Measurements from ENCODE around the gene ARSA. TPM values are rescaled to one million over a fixed set of nuclear protein-coding genes. Genes with fewer than 3 reads are reported as not detected.
"Not testable (repeated sequence)": the region's sequence is repeated elsewhere in the genome, so short reads cannot be mapped to it uniquely, and the experiment has no call there.

The ARSA gene
- total RNA-seq, 1 donor from 2014 or later = 11.3 TPM

DNA sequence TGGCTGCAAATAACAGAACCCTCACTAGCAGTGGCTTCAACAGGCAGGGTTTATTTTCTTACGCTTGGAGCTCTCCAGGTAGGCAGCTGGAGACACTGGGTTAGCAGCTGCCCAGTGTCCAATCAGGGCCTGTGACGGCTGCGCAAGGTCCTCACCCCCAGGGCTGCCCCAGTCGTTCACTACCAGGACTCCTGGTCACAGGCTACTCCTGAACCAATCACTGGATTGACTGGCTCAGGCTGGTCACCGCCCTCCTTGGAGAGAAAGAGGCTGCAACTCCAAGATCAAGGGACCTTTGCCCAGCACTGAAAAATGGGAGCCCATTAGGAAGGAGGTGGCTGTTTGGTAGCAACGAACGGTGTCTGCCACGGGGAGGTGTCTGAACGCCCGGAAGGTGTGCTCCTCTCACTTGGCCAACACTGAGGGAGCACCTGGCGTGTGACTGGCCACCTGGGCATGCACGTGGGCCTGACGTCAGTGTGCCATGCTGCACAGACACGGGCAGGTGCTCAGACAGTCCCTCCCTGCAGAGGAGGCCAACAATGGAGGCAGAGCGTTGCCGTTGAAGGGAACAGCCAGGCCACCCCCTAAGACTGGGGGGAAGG lies 5.1 kb downstream of the ARSA start:
- no peak for DNase-seq (ENCODE audit: low read depth in 2 of 2)

DNA sequence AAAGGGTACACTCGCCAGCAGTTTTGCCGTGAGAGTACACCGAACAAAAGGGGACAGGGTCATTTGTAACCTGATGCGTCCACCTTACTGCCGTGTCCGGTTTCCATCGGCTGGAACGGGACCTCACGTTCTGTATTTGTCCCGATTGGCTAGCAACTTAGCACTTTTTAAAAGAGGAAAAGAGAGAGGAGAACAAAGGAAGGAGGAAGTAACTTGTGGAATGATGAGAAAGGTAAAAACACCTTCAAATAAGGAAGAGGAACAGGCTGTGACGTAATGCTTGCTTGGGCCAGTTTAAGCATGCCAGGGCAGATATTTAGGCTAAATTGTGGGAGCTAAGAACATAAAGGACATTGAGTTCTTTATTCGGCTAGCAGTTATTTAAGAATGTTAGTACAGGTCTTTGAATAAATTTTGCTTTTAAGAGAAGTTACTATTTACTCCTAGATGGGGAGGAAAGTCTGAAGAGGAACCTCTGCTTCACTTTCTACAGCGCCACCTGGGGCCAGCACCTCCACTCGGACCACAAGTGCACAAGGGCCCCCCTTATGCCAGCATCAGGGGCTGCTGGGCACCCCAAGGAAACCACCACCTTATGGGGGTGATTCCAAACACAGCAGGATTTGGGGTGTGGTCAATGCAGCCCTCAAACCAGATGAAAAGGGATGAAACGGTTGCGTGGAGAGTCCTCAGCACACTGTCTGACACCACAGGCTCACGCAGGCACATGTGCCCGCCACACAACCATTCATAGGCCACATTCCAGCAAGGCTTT lies 5.8 kb downstream of the ARSA start:
- peak in 1 of 2 donors; percentile 59 for DNase-seq (ENCODE audit: low read depth in 2 of 2)

DNA sequence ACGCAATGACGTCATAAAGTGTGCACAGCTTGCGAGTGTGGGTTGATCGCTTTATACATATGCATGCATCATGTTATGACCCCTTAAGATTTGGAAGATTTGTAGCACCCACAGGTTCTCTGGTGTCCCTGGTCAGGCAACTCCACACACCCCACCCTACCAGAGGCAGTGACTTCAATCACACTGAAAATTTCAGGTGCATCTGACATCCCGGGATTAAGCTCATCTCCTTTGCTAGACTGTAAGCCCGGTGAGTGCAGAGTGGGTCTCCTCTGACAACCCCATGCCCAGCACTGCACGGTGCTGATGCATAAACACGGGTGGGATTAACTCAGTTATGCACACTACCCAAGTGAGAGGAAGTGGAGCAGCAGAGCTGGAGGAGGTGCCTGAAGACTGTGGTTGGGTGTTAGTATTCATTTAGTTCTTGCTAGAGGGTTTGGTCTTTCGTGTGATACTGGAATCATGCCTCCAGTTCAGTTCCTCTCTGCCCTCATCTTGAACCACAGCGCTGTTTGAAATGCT lies 6.5 kb downstream of the ARSA start:
- peak in 1 of 2 donors; percentile 24 for DNase-seq (ENCODE audit: low read depth in 2 of 2)

DNA sequence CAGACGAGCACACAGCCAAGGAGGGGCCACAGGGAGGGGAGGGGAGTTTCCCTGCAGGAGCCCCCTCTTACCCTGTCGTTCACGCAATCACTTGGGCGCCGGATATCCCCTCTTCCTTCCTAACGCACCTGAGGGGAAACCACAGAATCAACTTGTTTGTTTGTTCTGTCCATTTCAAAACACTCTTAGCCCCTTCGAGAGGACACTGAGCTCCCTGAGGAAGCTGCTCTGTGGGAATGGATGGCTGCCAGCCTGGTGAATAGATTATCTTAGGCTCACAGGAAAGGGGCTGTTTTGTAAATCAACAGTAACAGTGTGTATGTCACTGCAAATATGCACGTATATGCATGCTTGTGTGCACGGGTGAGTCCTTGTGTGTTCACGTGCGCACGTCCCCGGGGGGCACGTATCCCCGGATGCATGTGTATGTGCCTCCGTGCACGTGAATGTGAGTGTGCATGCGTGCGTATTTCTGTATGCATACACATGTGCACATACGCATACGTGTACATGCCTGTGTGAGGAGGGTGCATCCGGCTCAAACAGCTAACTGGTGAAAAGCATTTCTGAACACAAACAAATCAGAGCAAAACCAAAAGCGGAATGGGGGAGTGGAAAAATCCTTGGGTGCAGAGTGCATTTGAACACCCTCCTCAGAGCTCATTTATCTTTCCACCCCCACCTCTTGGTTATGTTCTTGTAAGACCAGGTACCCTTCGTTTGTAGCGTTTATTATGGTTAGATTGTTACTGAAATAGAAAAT lies 7.2 kb downstream of the ARSA start:
- peak; percentile 74 to 87 for DNase-seq (ENCODE audit: low read depth in 2 of 2)

DNA sequence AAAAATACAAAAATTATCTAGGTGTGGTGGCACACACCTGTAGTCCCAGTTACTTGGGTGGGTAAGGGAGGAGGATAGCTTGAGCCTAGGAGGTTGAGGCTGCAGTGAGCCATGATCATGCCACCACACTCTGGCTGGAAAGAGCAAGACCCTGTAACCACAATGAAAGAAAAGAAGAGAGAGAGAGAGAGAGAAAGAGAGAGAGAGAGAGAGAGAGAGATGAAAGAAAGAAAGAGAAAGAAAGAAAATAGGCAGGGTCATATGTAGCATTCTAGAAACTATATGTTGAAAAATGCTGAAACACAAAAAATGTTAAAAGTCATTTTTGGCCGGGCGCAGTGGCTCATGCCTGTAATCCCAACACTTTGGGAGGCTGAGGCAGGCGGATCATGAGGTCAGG lies 13.7 kb downstream of the ARSA start:
- DNase-seq (ENCODE audit: low read depth in 2 of 2) = not testable (repeated sequence)

DNA sequence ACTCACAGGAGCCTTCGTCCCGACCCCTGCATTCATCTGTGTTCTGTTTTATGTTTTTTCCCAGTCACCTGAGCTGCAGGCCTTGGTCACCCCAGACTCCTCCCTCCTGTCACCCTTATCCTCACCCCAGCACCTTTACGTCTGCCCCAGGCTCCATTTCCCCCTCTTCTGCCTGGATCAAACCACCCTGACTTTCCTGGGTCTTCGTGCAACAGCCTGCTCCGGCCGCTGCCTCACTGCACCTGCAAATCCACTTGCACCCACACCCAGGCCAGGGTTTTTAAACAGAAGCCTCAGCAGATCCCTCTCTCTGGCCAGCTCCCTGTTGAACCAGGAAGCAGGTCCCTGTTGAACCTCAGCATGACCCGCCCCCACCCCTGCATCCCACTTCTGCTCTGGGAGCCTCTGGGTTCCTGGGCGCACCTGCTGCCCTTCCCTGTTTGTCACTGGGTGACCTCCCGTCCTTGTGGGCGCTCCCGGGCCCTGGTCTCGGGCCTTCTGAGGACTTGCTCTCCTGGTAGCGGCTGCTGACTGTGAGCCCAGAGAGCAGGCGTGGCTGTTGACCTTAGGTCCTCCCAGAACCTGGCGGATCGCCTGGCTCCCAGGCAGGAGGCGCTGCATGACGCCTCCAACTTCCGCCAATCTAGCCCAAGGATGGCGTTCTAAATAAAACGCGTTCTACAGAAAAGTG lies 14.5 kb downstream of the ARSA start:
- DNase-seq (ENCODE audit: low read depth in 2 of 2) = no peak

DNA sequence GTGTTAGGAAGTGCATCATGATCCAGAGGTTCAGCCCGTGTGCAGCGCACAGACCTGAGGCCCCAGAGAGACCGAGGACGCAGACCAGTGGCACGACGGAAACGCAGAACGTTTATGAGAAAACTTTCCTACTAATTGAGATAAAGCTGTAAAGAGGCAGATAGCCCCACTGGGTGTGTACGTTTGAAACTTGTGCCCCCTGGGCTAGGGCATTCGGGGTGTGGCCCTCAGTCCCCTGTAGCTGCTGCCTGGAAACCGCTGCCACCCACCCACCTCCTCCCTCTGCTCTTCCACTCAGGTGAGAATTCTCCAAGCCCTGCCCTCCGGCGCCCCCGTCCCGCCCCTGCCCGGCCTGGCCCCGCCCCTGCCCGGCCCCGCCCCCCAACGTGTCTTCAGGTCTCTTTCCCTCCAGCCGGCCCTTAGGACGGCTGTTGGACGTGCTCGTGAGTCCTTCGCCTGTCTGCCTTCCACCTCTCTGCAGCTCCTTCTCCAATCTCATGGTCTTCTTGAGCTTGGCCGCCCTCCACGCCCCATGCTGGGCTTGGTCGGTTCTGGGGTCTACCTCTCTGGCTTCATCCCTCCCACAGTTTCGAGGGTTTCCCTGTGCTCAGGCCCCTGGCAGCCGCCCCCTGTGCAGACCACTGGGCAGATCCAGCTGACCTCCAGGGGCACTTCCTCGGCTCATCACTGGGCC lies 15.3 kb downstream of the ARSA start:
- DNase-seq (ENCODE audit: low read depth in 2 of 2) = no peak

DNA sequence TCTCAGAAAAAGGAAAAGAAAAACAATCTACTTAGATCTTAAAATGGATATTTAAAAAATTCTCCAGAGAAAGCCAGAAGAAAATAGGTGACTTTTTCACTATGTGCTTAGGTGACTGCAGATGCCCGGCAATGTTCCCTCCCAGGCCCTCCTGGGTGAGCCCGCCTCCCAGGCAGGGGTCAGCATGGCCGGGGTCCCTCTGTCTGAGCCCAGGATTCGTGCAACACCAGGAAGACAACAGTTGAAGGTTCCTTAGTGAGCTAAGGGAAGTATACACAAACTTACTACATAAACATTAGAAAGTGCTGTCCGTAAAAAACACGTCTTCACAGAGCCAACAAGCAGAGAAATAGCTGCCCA lies 15.8 kb downstream of the ARSA start:
- no peak for DNase-seq (ENCODE audit: low read depth in 2 of 2)

DNA sequence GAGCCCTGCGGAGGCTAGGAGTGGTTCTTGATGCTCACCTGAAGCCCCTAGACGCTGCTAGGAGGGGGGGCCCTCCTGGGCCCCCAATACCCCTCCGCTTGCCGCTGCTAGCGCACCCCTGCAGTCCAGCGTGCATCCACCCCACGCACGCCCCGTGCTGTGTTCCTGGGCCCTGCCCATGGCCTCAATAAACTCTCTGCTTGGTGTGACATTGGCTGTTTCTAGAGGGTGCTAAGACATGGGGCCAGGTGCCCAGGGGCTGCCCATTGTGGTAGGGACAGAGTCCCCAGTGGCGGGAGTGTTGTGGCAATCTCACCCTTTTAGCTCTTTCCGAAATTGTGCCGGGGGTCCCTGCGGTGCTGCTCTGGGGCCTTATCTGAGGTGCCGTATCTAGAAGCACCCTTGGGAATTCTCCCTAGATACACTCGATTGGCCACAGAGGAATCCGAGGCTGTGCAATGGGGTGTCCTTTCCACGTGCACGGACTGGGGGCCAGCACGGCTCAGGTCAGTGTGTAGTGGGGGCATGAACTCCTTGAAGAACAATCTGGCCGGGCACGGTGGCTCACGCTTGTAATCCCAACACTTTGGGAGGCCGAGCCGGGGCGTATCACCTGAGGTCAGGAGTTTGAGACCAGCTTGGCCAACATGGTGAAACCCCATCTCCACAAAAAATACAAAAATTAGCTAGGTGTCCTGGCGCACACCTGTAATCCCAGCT lies 16.5 kb downstream of the ARSA start:
- no peak for DNase-seq (ENCODE audit: low read depth in 2 of 2)

DNA sequence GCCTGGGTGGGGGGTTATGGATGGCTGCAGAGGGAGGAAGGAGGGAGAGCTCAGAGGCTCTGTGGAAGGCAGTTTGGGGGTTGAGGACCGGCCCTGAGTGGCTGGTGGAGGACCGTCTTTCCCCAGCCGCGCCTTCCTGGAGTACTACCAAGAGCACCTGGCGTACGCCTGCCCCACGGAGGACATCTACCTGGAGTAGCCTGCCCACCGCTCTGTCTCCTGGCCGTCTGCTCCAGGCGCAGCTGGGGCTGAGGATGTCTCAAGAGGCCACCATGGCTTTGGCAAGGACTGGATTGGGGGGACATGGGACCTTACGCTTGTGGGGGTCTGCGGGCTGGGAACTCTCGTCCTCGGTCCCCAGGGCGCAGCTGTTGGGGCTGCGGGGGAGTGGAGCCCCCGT lies 17.4 kb downstream of the ARSA start:
- no peak for DNase-seq (ENCODE audit: low read depth in 2 of 2)

DNA sequence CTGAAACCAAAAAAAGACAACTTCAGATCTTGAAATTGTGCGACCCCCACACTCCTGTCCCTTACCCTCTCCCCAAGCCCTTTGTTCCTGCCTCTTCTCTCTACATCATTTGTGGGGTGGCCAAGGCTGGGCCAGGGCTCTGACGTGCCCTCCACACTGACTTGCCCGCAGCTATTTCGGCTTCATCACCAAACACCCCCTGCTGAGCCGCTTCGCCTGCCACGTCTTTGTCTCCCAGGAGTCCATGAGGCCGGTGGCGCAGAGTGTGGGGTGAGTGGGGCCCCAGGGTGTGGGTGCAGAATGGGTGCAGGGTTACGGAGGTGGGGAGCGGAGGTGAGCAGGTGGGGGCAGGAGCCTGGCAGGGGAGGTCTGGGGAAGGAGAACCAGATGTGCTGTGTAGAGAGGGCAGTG lies 17.9 kb downstream of the ARSA start:
- DNase-seq (ENCODE audit: low read depth in 2 of 2) = no peak

DNA sequence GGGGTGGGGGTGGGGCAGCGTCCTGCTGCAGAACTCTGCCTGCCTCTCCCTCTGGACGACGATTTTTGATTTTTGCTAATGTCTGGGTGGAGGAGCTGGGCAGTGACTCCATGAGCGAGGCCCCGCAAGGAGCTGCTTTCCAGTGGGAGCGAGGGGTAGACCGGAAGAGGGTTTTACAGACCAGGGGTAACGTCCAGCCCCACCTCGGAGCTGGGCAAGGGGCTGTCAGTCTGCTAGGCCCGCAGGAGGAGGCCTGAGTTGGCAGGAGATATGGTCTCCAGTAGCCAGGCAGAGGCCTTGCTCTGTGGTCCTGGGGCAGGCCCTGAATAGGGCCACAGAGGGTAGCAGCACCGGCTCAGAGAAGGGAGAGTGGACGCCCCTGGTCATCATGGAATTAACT lies 18.4 kb downstream of the ARSA start:
- no peak for DNase-seq (ENCODE audit: low read depth in 2 of 2)

DNA sequence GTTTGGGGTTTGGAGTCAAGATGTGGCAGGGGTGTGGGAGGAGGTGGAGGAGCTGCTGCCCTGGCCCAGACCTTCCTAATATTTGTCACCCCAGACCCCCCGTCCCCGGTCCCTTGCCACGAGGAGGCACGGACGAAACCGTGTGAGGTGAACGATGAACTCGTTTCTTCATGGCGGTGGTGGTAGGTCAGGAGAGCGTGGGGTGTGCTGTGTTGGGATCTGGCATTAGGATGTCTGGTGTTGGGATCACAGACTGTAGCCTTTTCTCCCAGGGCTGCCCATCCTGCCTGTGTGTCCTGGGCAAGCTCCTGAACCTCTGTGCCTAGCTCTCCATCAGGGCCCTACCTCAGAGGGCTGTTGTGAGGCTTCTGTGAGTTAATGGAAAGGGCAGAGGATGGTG lies 19.0 kb downstream of the ARSA start:
- DNase-seq (ENCODE audit: low read depth in 2 of 2) = no peak

DNA sequence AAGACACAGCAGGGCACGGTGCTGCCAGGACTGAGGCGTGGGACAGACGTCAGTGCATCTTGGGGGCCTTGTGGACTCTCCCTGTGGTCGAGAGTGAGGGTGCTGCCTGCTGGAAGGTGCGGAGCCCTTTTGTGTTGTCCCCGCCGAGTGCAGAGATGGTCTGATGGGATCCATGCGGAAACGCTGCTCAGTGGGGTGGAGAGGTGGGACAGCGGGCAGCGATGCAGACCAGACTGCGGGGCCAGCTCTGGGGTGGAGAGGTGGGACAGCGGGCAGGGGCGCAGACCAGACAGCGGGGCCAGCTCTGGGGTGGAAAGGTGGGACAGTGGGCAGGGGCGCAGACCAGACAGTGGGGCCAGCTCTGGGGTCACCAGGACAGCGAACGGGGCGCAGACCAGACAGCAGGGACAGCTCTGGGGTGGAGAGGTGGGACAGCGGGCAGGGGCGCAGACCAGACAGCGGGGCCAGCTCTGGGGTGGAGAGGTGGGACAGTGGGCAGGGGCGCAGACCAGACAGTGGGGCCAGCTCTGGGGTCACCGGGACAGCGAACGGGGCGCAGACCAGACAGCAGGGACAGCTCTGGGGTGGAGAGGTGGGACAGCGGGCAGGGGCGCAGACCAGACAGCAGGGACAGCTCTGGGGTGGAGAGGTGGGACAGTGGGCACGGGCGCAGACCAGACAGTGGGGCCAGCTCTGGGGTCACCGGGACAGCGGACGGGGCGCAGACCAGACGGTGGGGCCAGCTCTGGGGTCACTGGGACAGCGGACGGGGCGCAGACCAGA lies 19.7 kb downstream of the ARSA start:
- not testable (repeated sequence) for DNase-seq (ENCODE audit: low read depth in 2 of 2)

DNA sequence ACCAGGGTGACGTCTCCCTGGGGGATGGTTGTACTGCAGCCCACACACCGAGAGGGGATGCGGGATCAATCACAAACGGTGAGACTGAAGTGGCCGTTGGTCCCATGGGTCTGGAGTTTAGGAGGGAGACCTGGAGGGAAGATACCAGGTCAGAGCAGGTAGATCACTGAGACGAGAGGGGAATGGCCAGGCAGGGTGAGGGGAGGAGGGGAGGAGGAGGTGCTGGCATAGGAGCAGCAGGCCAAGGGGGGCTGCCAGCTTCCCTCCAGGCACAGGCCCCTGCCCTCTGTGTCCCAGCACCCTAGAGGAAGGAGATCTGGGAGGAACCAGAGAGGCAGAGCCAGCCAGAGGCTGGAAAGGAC lies 20.3 kb downstream of the ARSA start:
- no peak for DNase-seq (ENCODE audit: low read depth in 2 of 2)

DNA sequence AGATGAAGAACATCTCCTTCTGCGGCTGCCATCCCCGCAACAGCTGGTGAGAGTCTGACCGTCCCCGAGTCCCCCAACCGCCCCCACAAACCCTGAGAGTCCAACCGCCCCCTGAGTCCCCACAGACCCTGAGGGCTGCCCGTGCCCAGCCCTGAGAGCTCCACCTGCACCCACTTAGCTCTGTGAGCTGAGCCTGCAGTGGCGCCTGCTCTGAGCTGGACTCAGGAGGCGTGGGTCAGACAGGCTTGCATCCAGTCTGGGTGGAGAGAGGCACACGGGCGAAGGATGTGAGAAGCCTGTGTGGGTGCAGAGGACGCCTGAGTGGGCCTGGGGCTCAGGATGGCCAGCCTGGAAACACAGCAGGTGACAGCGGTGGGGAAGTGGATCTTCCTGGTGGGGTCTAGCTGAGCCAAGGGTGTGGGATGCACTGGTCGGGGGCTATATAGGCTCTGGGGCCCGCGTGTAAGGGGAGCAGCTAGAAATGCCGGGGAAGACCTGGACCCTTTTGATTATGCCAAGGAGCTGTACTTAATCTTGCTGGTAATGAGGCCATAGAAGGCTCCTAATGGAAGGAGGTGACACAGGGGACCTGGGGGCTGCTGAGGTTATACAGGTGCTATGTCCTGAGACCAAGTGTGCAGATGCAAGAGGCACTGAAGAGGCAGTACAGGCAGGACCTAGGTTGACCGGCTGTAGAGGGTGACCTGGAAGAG lies 20.9 kb downstream of the ARSA start:
- DNase-seq (ENCODE audit: low read depth in 2 of 2) = no peak

DNA sequence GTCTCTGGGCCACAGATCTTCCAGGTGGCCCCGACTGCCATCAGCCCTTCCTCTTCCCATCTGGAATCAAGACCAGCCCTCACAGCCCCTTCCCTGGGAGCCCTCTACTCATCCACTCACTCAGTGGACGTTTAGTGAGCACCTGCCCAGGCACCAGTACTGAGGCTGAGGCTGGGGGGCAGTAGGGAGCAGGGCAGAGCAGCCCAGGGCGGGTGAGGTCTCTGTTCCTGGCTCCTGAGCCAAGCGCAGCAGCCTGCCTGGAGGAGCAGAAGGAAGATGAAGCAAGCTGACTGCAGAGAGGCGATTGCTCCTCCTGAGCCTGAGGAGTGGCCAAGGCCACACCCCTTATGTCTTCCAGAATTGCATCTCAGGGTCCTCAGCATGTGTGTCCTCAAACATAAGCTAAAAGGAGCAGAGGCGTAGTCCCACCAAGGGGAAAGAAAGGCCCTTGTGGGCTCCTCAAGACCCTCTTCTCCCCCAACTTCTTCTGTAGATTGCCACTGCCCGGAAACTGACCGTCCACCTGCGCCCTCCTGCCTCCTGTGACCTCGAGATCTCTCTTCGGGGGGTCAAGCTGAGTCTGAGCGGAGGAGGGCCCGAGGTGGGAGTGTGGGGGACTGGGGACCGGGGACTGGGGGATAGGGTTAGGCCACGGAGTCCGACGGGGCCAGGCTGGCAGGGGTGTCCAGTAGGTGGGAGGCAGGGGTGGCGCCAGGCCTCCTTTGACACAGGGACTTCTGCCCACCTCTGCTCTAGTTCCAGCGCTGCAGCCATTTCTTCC lies 21.6 kb downstream of the ARSA start:
- DNase-seq (ENCODE audit: low read depth in 2 of 2) = no peak

DNA sequence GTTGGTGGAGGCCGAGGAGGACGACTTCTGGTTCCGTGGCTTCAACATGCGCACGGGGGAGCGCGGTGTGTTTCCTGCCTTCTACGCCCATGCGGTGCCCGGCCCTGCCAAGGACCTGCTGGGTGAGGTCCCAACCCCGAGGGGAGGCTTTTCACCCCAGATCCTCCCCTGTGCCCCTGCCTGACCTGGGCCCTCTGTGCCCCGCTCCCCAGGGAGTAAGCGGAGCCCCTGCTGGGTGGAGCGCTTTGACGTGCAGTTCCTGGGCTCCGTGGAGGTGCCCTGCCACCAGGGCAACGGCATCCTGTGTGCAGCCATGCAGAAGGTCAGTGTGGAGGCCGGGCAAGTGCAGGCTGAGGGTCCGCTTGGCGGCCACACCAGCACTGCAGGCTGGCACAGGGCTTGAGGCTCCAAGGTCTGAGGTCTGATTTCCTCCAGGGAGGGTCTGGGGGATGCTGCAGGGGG lies 22.3 kb downstream of the ARSA start:
- no peak for DNase-seq (ENCODE audit: low read depth in 2 of 2)
